Esophagus mucosa (tissue), 1 donor: ENCODE results near the gene FBXO17. TPM values are rescaled to one million over a fixed set of nuclear protein-coding genes. Genes with fewer than 3 reads are reported as not detected.

Source experiments
- total RNA-seq: library from RNA; stranded (reverse); gene quantifications from one replicate; pipeline ENCODE4 v1.2.4, GENCODE V29; 2023
- donor health status: DM: yes; HTN: yes; CAD: no.

The FBXO17 gene
- total RNA-seq, 1 donor from 2014 or later, result 4.7 TPM

Other genes with a start within 250 kb of the FBXO17 start
- gene CAPN12, start 231.3 kb downstream of the FBXO17 start, total RNA-seq, result 2.2 TPM
- 684 TPM for gene LGALS7, start 202.2 kb downstream of the FBXO17 start, total RNA-seq
- gene LGALS7B, start 186.5 kb downstream of the FBXO17 start, total RNA-seq, result 886 TPM
- gene LGALS4, start 162.8 kb downstream of the FBXO17 start, total RNA-seq, result 0.40 TPM
- 182 TPM for gene ECH1, start 143.9 kb downstream of the FBXO17 start, total RNA-seq
- 236 TPM for gene HNRNPL, start 125.8 kb downstream of the FBXO17 start, total RNA-seq
- 7.6 TPM for gene RINL, start 97.5 kb downstream of the FBXO17 start, total RNA-seq
- gene SIRT2, start 76.1 kb downstream of the FBXO17 start, total RNA-seq, result 40.3 TPM
- 21.4 TPM for gene NFKBIB, start 75.8 kb downstream of the FBXO17 start, total RNA-seq
- gene CCER2, start 63.6 kb downstream of the FBXO17 start, total RNA-seq, result 1.4 TPM
- gene SARS2, start 45.0 kb downstream of the FBXO17 start, total RNA-seq, result 24.1 TPM
- gene MRPS12, start 44.8 kb downstream of the FBXO17 start, total RNA-seq, result 60.4 TPM
- gene FBXO27, start 56.8 kb upstream of the FBXO17 start, total RNA-seq, result 41.9 TPM
- 0.32 TPM for gene ACP7, start 108.6 kb upstream of the FBXO17 start, total RNA-seq
- gene PAK4, start 150.0 kb upstream of the FBXO17 start, total RNA-seq, result 40.8 TPM
- gene NCCRP1, start 221.2 kb upstream of the FBXO17 start, total RNA-seq, result 298 TPM
- gene SYCN, start 228.5 kb upstream of the FBXO17 start, total RNA-seq, result not detected